Mucosa of descending colon (tissue), 3 donors: Measurements from ENCODE around the gene KCND3. TPM values are rescaled to one million over a fixed set of nuclear protein-coding genes. Genes with fewer than 3 reads are reported as not detected.

ENCODE experiments used
- ATAC-seq: fragments of 200-7000 bp; cut with Tn5 transposase; one replicate; pipeline ENCODE4 v1.9.1; 2020; ENCODE audit warnings: mild to moderate bottlenecking, moderate library complexity
- DNase-seq, 3 donors: peaks; one replicate each; pipeline ENCODE4 v3.0.0-alpha.2; 2020
- H3K36me3 ChIP-seq: fragments of 200-600 bp; one replicate; pipeline ENCODE4 v1.8.0; 2021; ENCODE audit warnings: low read depth, mild to moderate bottlenecking
- H3K4me1 ChIP-seq: fragments of 200-600 bp; one replicate; pipeline ENCODE4 v1.8.0; 2021; ENCODE audit warnings: low read depth, mild to moderate bottlenecking
- H3K4me3 ChIP-seq: fragments of 200-600 bp; one replicate; pipeline ENCODE4 v1.8.0; 2021; ENCODE audit warnings: mild to moderate bottlenecking
- H3K9me3 ChIP-seq: fragments of 200-600 bp; one replicate; pipeline ENCODE4 v1.8.0; 2021; ENCODE audit warnings: mild to moderate bottlenecking
- CTCF ChIP-seq: fragments of 200-600 bp; IDR thresholded peaks from one replicate; pipeline ENCODE4 v1.8.0; 2022; ENCODE audit warnings: antibody characterized with exemption, mild to moderate bottlenecking
- intact Hi-C, 2 donors: fragments of 100-400 bp; cut with DNase I in 1 of 2; cut with micrococcal nuclease in 1 of 2; formaldehyde crosslinking; loops; one replicate each; pipeline versions ENCODE4 v1.11.0 to v1.11.1; 2022; cut with DNase I, micrococcal nuclease
- total RNA-seq, 3 donors: library from RNA; stranded (reverse); fragmentation: NEBNext Ultra II Directional in 2 of 3; extraction: Animal tissue kit (Norgen Biotek cat#: 25700) in 2 of 3; gene quantifications; one replicate each; pipeline versions ENCODE4 v1.2.1 to v1.2.4, GENCODE V29; 2021 to 2023
- donor health status: DM: no; HTN: no; CAD: no; lungs with moderate emphysema.
- donor health status: DM: no; HTN: no; CAD: no.
- donor health status: DM: no; HTN: yes; CAD: no.

The KCND3 gene
- total RNA-seq, 3 donors from 2014 or later, result 1.2 to 10.3 (median 5.5) TPM

GRCh38 chr1:111884772-111885443, 104.6 kb downstream of the KCND3 start:
- intact Hi-C loops, result no loop called here
- H3K4me1 ChIP-seq, result no peaks in the 10 kb centered on the region
- H3K4me3 ChIP-seq, result no peak overlapping the region
- ATAC-seq (no peak), DNase-seq (no peak)
- no peaks in the 10 kb centered on the region for H3K9me3 ChIP-seq
- no peaks in the 10 kb centered on the region for H3K36me3 ChIP-seq
- TF ChIP-seq CTCF, result no peak

GRCh38 chr1:111882986-111883560, 106.4 kb downstream of the KCND3 start:
- Histone ChIP-seq H3K4me3 (no peak overlapping the region), H3K36me3 (no peaks in the 10 kb centered on the region), H3K4me1 (no peaks in the 10 kb centered on the region), H3K9me3 (no peaks in the 10 kb centered on the region)
- TF ChIP-seq CTCF, result no peak
- intact Hi-C loops, result no loop called here
- DNase-seq (no peak), ATAC-seq (no peak)

GRCh38 chr1:111882559-111882958, 106.9 kb downstream of the KCND3 start:
- H3K4me3 ChIP-seq, result no peak overlapping the region
- H3K36me3 ChIP-seq, result no peaks in the 10 kb centered on the region
- no peak for ATAC-seq
- no peaks in the 10 kb centered on the region for H3K9me3 ChIP-seq
- no peak for TF ChIP-seq CTCF
- no peak for DNase-seq
- no peaks in the 10 kb centered on the region for H3K4me1 ChIP-seq
- intact Hi-C loops, result no loop called here

GRCh38 chr1:111880881-111881837, 108.3 kb downstream of the KCND3 start:
- Histone ChIP-seq H3K36me3 (no peaks in the 10 kb centered on the region), H3K9me3 (no peaks in the 10 kb centered on the region), H3K4me3 (no peak overlapping the region), H3K4me1 (no peaks in the 10 kb centered on the region)
- ATAC-seq (no peak), DNase-seq (peak in 1 of 3 donors; percentile 7)
- intact Hi-C loops, result no loop called here
- TF ChIP-seq CTCF, result no peak

GRCh38 chr1:111879081-111879480, 110.4 kb downstream of the KCND3 start:
- intact Hi-C loops, result no loop called here

More at GRCh38 chr1:111879081-111879480, 110.4 kb downstream of the KCND3 start:
- Histone ChIP-seq H3K4me1 (no peaks in the 10 kb centered on the region), H3K9me3 (no peaks in the 10 kb centered on the region), H3K4me3 (no peak overlapping the region), H3K36me3 (no peaks in the 10 kb centered on the region)
- no peak for TF ChIP-seq CTCF
- ATAC-seq, result no peak
- no peak for DNase-seq
